HL-60 (cell line): ENCODE measurements around the gene TBC1D14.

Source experiments
- GABPA ChIP-seq: IDR thresholded peaks from 2 replicates; pipeline ENCODE4 v1.6.1; 2012; ENCODE audit warnings: low read depth
- POLR2AphosphoS5 ChIP-seq: IDR thresholded peaks from 2 replicates; pipeline ENCODE4 v1.6.1; 2012; ENCODE audit warnings: low read depth
- SPI1 ChIP-seq: IDR thresholded peaks from 2 replicates; pipeline ENCODE4 v1.6.1; 2012; ENCODE audit warnings: low read depth, mild to moderate bottlenecking, borderline replicate concordance
- TF ChIP-seq, protein P1 (sequence below): IDR thresholded peaks from one replicate; pipeline ENCODE4 v1.5.1; 2011; ENCODE audit warnings: low read length, control low read depth, inconsistent platforms; ENCODE audit not compliant: insufficient read depth
- TF ChIP-seq, protein P2 (sequence below): IDR thresholded peaks from 2 replicates; pipeline ENCODE4 v1.6.1; 2012; ENCODE audit warnings: low read depth; ENCODE audit not compliant: insufficient replicate concordance

DNA sequence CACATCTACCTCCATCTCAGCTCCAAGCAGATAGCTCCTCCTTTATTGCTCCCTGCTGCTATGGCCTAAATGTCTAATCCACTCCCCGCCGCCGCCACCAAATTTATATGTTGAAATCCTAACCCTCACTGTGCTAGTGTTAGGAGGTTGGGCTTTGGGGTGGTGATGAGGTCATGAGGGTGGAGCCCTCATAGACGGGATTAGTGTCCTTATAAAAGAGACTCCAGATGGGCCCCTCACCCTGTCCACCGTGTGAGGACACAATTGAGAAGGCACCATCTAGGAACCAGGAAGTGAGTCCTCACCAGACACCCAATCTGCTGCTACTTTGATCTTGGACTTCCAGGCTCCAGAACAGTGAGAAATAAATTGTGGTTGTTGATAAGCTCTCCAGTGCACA lies 13.6 kb upstream of the TBC1D14 start:
- TF ChIP-seq, protein P1, sequence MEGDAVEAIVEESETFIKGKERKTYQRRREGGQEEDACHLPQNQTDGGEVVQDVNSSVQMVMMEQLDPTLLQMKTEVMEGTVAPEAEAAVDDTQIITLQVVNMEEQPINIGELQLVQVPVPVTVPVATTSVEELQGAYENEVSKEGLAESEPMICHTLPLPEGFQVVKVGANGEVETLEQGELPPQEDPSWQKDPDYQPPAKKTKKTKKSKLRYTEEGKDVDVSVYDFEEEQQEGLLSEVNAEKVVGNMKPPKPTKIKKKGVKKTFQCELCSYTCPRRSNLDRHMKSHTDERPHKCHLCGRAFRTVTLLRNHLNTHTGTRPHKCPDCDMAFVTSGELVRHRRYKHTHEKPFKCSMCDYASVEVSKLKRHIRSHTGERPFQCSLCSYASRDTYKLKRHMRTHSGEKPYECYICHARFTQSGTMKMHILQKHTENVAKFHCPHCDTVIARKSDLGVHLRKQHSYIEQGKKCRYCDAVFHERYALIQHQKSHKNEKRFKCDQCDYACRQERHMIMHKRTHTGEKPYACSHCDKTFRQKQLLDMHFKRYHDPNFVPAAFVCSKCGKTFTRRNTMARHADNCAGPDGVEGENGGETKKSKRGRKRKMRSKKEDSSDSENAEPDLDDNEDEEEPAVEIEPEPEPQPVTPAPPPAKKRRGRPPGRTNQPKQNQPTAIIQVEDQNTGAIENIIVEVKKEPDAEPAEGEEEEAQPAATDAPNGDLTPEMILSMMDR, result no peak
- TF ChIP-seq POLR2AphosphoS5, result no peak
- TF ChIP-seq, protein P2, sequence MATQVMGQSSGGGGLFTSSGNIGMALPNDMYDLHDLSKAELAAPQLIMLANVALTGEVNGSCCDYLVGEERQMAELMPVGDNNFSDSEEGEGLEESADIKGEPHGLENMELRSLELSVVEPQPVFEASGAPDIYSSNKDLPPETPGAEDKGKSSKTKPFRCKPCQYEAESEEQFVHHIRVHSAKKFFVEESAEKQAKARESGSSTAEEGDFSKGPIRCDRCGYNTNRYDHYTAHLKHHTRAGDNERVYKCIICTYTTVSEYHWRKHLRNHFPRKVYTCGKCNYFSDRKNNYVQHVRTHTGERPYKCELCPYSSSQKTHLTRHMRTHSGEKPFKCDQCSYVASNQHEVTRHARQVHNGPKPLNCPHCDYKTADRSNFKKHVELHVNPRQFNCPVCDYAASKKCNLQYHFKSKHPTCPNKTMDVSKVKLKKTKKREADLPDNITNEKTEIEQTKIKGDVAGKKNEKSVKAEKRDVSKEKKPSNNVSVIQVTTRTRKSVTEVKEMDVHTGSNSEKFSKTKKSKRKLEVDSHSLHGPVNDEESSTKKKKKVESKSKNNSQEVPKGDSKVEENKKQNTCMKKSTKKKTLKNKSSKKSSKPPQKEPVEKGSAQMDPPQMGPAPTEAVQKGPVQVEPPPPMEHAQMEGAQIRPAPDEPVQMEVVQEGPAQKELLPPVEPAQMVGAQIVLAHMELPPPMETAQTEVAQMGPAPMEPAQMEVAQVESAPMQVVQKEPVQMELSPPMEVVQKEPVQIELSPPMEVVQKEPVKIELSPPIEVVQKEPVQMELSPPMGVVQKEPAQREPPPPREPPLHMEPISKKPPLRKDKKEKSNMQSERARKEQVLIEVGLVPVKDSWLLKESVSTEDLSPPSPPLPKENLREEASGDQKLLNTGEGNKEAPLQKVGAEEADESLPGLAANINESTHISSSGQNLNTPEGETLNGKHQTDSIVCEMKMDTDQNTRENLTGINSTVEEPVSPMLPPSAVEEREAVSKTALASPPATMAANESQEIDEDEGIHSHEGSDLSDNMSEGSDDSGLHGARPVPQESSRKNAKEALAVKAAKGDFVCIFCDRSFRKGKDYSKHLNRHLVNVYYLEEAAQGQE, result no peak
- TF ChIP-seq GABPA, result no peak
- TF ChIP-seq SPI1, result no peak
